Neural progenitor cell (in vitro differentiated cells): ENCODE results near the gene PDCD1. TPM values are rescaled to one million over a fixed set of nuclear protein-coding genes. Genes with fewer than 3 reads are reported as not detected.
"Not testable (repeated sequence)": the region's sequence is repeated elsewhere in the genome, so short reads cannot be mapped to it uniquely, and the experiment has no call there.

Experiments used
- DNase-seq: peaks from one replicate; pipeline ENCODE4 v3.0.0-alpha.2; 2016; ENCODE audit warnings: low spot score
- H2AFZ ChIP-seq: fragments of 200-600 bp; sonication (generic); replicated peaks from 2 replicates; pipeline ENCODE4 v1.6.1; 2016; ENCODE audit warnings: antibody characterized with exemption
- H3F3A ChIP-seq: fragments of 200-600 bp; sonication (generic); 2 replicates; pipeline ENCODE4 v1.6.1; 2016; ENCODE audit warnings: antibody characterized with exemption, low read depth
- H3K27ac ChIP-seq: fragments of 200-600 bp; sonication (generic); 2 replicates; pipeline ENCODE4 v1.5.1; 2016; ENCODE audit warnings: mild to moderate bottlenecking
- H3K27me3 ChIP-seq: fragments of 200-600 bp; sonication (generic); 2 replicates; pipeline ENCODE4 v1.6.1; 2016; ENCODE audit warnings: mild to moderate bottlenecking, moderate library complexity
- H3K36me3 ChIP-seq: fragments of 200-600 bp; sonication (generic); 2 replicates; pipeline ENCODE4 v1.5.1; 2016
- H3K4me1 ChIP-seq: fragments of 200-600 bp; sonication (generic); 2 replicates; pipeline ENCODE4 v1.6.1; 2016; ENCODE audit warnings: mixed run types
- H3K4me2 ChIP-seq: fragments of 200-600 bp; sonication (generic); 2 replicates; pipeline ENCODE4 v1.6.1; 2016
- H3K4me3 ChIP-seq: fragments of 200-600 bp; sonication (generic); 2 replicates; pipeline ENCODE4 v1.5.1; 2016
- H3K79me2 ChIP-seq: fragments of 200-600 bp; sonication (generic); 2 replicates; pipeline ENCODE4 v1.6.1; 2016; ENCODE audit warnings: low read depth
- H3K9ac ChIP-seq: fragments of 200-600 bp; sonication (generic); 2 replicates; pipeline ENCODE4 v1.6.1; 2016
- H3K9me3 ChIP-seq: fragments of 200-600 bp; sonication (generic); 2 replicates; pipeline ENCODE4 v1.5.1; 2016; ENCODE audit warnings: low read depth
- H4K20me1 ChIP-seq: fragments of 200-600 bp; sonication (generic); 2 replicates; pipeline ENCODE4 v1.6.1; 2016; ENCODE audit warnings: low read depth
- H3K27ac Mint-ChIP-seq: 3 replicates; pipeline ENCODE4 v1.8.0; 2021; ENCODE audit warnings: mixed read lengths
- H3K27me3 Mint-ChIP-seq: 2 replicates; pipeline ENCODE4 v1.8.0; 2022; ENCODE audit warnings: low read depth, mild to moderate bottlenecking, inconsistent platforms, moderate library complexity, mixed read lengths; ENCODE audit not compliant: insufficient read depth
- H3K36me3 Mint-ChIP-seq: 3 replicates; pipeline ENCODE4 v1.8.0; 2021; ENCODE audit warnings: mixed read lengths
- H3K4me1 Mint-ChIP-seq: 3 replicates; pipeline ENCODE4 v1.8.0; 2021; ENCODE audit warnings: mixed read lengths
- H3K4me3 Mint-ChIP-seq: 3 replicates; pipeline ENCODE4 v1.8.0; 2021; ENCODE audit warnings: mild to moderate bottlenecking, moderate library complexity, mixed read lengths
- H3K9me3 Mint-ChIP-seq: 3 replicates; pipeline ENCODE4 v1.8.0; 2020; ENCODE audit warnings: mixed read lengths
- CTCF ChIP-seq: fragments of 200-600 bp; sonication (generic); IDR thresholded peaks from 2 replicates; pipeline ENCODE4 v1.5.1; 2017; ENCODE audit warnings: antibody characterized with exemption, mild to moderate bottlenecking
- EZH2 ChIP-seq: fragments of 200-600 bp; sonication (generic); IDR thresholded peaks from 2 replicates; pipeline ENCODE4 v1.6.1; 2017; ENCODE audit warnings: antibody characterized with exemption, mild to moderate bottlenecking, moderate library complexity
- EZH2phosphoT487 ChIP-seq: fragments of 200-600 bp; sonication (generic); IDR thresholded peaks from 2 replicates; pipeline ENCODE4 v1.6.1; 2017; ENCODE audit warnings: antibody characterized with exemption
- total RNA-seq: library from RNA; depleted of rRNA; stranded (reverse); fragments of >200 nt; gene quantifications from 2 replicates; pipeline ENCODE4 v1.2.3, GENCODE V29; 2015; ENCODE audit warnings: low replicate concordance

The PDCD1 gene
- total RNA-seq, 1 donor from 2014 or later: not detected

DNA sequence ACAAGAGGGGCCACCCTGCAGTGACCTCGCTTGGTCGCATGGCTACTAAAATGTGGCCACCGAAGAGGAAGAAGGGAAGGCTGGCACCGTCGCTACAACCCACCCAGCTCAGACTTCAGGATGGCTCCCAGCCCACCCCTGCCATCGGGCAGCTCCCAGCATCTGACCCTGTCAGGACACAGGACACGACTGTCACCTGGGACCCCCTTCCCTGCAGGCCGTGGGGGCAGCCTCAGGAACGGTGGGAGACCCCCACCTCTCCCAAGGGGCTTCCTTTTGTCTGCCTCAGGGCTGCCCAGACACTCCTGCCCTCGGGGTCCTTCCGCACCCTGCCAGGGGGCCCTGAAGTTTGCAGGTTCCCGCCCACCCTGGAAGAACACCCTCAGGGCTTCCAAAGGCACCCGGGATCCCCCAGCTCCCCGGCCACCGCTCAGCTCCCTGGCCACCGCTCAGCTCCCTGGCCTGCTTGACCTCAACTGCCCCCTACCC lies 18.5 kb upstream of the PDCD1 start:
- Histone ChIP-seq H3K9ac (no peak overlapping the region), H3K27me3 (no peaks in the 10 kb centered on the region), H4K20me1 (no peaks in the 10 kb centered on the region), H2AFZ (no peak overlapping the region), H3K79me2 (no peaks in the 10 kb centered on the region), H3K27ac (no peak overlapping the region), H3K9me3 (no peaks in the 10 kb centered on the region), H3K4me2 (no peak overlapping the region), H3F3A (peaks cover 9% of the 10 kb centered on the region), H3K4me1 (peaks cover 9% of the 10 kb centered on the region), H3K36me3 (no peaks in the 10 kb centered on the region), H3K4me3 (no peak overlapping the region)
- no peak for TF ChIP-seq EZH2phosphoT487
- TF ChIP-seq EZH2: no peak
- TF ChIP-seq CTCF: no peak
- no peak overlapping the region for H3K4me3 Mint-ChIP-seq
- peaks cover 12% of the 10 kb centered on the region for H3K9me3 Mint-ChIP-seq
- DNase-seq: no peak
- H3K4me1 Mint-ChIP-seq: peaks cover 6% of the 10 kb centered on the region
- H3K27ac Mint-ChIP-seq: no peak overlapping the region
- H3K27me3 Mint-ChIP-seq: peaks cover 18% of the 10 kb centered on the region
- peaks cover 2% of the 10 kb centered on the region for H3K36me3 Mint-ChIP-seq

DNA sequence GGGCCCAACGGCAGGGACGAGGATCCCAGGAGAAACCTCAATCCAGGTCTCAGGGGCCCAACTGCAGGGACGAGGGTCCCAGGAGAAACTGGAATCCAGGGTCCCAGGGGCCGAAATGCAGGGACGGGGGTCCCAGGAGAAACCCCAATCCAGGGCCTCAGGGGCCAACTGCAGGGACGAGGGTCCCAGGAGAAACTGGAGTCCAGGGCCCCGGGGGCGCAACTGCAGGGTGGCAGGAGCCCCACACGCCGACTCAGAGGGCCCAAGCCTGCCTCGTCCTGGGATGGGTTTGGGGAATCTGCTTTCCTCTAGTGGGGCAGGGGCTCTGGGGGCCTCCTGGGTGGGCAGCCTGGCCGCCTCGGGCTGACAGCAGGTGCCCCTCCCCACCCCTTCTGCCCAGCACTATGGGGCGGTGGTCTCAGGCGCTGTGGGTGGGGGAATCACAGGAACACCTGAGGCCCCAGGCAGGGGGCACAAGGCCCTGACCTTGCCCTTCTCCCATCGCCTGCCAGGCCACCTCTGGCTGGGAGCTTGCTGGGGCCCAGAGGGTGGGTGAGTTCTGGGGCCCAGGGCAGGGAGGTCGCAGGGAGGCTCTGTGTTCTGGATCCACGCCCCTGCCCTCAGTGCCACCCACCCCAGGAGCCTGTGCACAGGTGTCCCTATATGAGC lies 18.0 kb upstream of the PDCD1 start:
- H3K36me3 ChIP-seq: no peaks in the 10 kb centered on the region
- H3K27me3 Mint-ChIP-seq: peaks cover 18% of the 10 kb centered on the region
- no peak for TF ChIP-seq CTCF
- TF ChIP-seq EZH2: no peak
- no peak for TF ChIP-seq EZH2phosphoT487
- no peaks in the 10 kb centered on the region for H4K20me1 ChIP-seq
- no peak overlapping the region for H3K4me2 ChIP-seq
- H3K27ac Mint-ChIP-seq: no peak overlapping the region
- no peaks in the 10 kb centered on the region for H3K27me3 ChIP-seq
- H3K4me3 Mint-ChIP-seq: no peak overlapping the region
- H3K4me1 ChIP-seq: peaks cover 4% of the 10 kb centered on the region
- H3F3A ChIP-seq: peaks cover 6% of the 10 kb centered on the region
- H3K9me3 ChIP-seq: no peaks in the 10 kb centered on the region
- H3K79me2 ChIP-seq: no peaks in the 10 kb centered on the region
- H3K27ac ChIP-seq: no peak overlapping the region
- H3K9ac ChIP-seq: no peak overlapping the region
- no peak for DNase-seq
- peaks cover 2% of the 10 kb centered on the region for H3K36me3 Mint-ChIP-seq
- H2AFZ ChIP-seq: no peak overlapping the region
- H3K4me1 Mint-ChIP-seq: peaks cover 3% of the 10 kb centered on the region
- peaks cover 12% of the 10 kb centered on the region for H3K9me3 Mint-ChIP-seq
- H3K4me3 ChIP-seq: no peak overlapping the region

- not testable (repeated sequence) for H3K4me1 ChIP-seq, H3K4me3 ChIP-seq, H3K27me3 ChIP-seq, H3K36me3 Mint-ChIP-seq, H4K20me1 ChIP-seq, H3K4me3 Mint-ChIP-seq, H3K9me3 ChIP-seq, H2AFZ ChIP-seq, H3K9ac ChIP-seq, H3K27ac Mint-ChIP-seq, H3K36me3 ChIP-seq, H3F3A ChIP-seq, H3K79me2 ChIP-seq, H3K4me1 Mint-ChIP-seq, H3K4me2 ChIP-seq, H3K27ac ChIP-seq
- peak; percentile 63 for DNase-seq
- H3K27me3 Mint-ChIP-seq: peaks cover 15% of the 10 kb centered on the region
- TF ChIP-seq CTCF: peak; percentile 52
- peaks cover 12% of the 10 kb centered on the region for H3K9me3 Mint-ChIP-seq
These were observed 17.2 kb upstream of the PDCD1 start for GRCh38 chr2:241875754-241876527.
